GM19397 (cell line): ENCODE results near the gene MNDA.
"Not testable (repeated sequence)": the region's sequence is repeated elsewhere in the genome, so short reads cannot be mapped to it uniquely, and the experiment has no call there.

Source experiments
- ATAC-seq: cut with Tn5 transposase; IDR thresholded peaks from one replicate; pipeline ENCODE4 v1.9.1; 2021; ENCODE audit warnings: mild to moderate bottlenecking, moderate library complexity; ENCODE audit not compliant: unreplicated experiment

MNDA gene

DNA sequence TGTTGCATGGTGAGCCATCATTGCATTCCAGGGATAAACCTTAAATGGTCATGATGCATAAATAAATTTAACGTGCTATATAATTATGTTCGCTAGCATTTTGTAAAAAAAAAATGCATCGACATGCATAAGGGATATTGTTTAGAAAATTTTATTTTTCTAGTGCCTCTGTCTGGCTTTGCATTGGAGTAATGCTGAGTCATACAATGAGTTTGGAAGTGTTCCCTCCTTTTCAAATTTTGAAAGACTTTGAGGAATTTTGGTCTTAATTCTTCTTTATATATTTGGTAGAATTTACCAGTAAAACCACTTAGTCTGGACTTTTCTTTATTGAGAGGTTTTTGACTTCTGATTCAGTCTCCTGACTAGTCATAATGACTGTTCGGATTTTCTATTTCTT is 4.9 kb downstream of the MNDA start:
- no peak for ATAC-seq

DNA sequence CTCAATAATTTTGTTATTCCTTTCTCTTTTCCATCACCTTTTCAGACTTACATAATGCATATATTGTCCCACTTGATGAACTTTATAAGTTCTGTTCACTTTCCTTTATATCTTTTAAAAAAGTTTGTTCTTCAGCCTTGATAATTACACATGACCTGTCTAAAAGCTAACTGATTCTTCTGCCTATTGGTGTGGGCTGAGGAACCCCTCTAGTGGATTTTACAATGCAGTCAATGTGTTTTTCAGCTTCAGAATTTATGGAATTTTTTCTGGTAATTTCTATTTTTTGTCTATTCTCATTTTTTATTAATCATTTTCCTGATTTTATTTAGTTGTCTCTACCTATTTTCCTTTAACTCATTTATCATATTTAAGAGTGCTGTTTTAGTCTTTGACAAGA is 7.5 kb downstream of the MNDA start:
- no peak for ATAC-seq

DNA sequence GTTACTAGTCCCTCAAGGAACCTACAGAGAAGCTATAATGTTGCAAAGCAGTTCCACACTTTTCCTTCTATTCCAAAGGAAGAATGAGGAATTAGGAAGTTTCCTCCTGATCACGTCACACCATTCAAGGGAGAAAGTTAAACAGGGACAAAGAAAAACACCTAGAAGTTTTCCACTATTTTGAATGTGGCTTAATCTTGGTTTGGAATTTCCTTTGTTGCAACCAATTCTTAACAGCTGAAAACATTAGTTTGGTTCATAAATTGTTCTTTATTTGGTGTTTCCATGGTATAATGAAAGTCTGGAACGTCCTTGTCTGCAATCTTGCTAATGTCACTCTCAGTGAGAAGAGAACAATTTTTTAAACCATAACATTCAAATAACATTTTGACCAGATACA is 8.4 kb downstream of the MNDA start:
- no peak for ATAC-seq

DNA sequence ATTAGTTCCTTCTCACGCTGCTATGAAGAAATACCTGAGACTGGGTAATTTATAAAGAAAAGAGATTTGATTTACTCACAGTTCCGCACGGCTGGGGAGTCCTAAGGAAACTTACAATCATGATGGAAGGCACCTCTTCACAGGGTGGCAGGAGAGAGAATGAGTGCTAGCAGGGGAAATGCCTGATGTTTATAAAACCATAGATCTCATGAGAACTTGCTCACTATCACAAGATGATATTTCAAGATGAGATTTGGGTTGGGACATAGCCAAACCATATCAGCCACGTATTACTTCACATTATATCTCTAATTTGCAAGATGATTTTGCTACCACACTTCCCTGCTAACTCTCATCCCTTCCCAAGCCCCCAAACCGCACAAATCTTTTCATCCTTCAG is 9.1 kb downstream of the MNDA start:
- no peak for ATAC-seq

DNA sequence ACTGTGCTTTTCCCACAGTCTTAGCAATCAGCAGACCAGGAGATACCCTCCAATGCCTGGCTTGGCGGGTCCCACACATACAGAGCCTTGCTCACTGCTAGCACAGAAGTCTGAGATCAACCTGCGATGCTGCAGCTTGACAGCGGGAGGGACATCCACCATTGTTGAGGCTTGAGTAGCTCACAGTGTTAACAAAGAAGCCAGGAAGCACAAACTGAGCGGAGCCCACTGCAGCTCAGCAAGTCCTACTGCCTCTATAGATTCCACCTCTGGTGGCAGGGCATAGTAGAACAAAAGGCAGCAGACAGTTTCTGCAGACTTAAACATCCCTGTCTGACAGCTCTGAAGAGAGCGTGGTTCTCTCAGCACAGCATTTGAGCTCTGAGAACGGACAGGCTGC is 33.4 kb downstream of the MNDA start:
- no peak for ATAC-seq

DNA sequence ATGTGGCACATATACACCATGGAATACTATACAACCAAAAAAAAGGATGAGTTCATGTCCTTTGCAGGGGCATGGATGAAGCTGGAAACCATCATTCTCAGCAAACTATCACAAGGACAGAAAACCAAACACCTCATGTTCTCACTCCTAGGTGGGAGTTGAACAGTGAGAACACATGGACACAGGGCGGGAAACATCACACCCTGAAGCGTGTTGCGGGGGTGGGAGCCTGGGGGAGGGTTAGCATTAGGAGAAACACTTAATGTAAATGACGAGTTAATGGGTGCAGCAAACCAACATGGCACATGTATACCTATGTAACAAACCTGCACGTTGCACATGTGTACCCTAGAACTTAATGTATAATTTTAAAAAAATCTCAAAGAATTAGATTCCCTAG is 39.3 kb downstream of the MNDA start:
- ATAC-seq = not testable (repeated sequence)

DNA sequence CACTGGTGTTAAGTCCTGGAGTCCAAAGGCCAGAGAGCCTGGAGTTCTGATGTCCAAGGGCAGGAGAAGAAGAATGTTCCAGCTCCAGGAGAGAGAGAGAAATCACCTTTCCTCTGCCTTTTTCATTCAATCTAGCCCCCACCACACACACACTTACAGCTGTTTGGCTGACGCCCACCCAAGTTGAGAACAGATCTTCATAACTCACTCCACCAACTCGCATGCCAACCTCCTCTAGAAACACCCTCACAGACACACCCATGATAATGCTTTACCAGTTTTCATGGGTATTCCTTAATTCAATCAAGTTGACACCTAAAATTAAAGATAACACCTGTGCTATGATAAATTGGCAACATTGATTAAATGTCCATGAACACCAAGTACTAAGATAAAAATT is 42.0 kb downstream of the MNDA start:
- ATAC-seq = no peak

DNA sequence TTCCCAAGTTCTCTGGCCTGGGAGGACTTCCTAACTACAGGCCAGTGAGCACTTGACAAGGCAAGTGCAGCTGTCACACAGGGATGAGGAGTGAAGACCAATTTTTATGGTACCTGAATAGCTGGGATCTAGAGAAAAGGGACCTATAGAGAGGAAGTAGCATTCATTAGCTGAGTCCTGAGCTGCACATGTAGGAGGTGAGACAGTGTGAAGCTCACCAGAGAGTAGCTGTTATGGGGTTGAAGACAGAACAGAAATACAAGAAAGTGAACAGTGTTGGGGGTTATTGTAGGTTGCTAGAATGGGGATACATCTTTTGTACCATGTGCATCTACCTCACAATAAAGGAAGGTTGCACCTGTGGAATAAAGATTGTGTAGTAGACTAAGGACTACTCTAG is 62.5 kb downstream of the MNDA start:
- ATAC-seq = no peak

DNA sequence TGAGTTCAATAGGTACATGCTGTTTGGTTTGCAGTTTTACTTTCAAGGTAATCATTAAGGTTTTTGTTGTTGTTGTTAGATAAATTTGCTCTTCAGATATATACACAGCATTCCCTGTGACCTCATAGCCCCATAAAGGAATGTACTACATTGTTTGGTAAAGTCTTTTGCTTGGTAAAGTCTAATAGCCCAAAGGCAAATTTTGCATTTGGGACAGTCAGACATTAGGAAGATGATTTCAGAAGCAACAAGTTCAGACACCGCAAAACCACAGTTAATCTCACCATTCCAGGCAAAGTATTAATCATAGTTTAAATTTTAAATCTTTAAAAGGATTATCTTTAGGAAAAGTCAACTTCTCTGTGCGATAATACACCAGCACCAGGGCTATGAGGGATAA is 67.6 kb downstream of the MNDA start:
- no peak for ATAC-seq
